Right lobe of liver (tissue), 6 donors: Measurements from ENCODE around the gene TNS4. TPM values are rescaled to one million over a fixed set of nuclear protein-coding genes. Genes with fewer than 3 reads are reported as not detected.

Experiments
- ATAC-seq, 4 donors: fragments of 200-7000 bp; cut with Tn5 transposase; one replicate each; pipeline ENCODE4 v1.9.1; 2020; ENCODE audit warnings: mild to moderate bottlenecking in 4 of 4, moderate library complexity in 4 of 4
- DNase-seq, 3 donors: peaks; one replicate each; pipeline ENCODE4 v3.0.0-alpha.2; 2020
- H3K27ac ChIP-seq, 3 donors: fragments of 200-600 bp; one replicate each; pipeline ENCODE4 v1.8.0; 2022
- H3K27me3 ChIP-seq, 2 donors: fragments of 200-600 bp; one replicate each; pipeline ENCODE4 v1.8.0; 2022
- H3K36me3 ChIP-seq, 4 donors: fragments of 200-600 bp; sonication (generic) in 1 of 4; one replicate each; pipeline versions ENCODE4 v1.5.1 to v1.8.0; 2017 to 2022; ENCODE audit warnings: control low read depth in 1 of 4
- H3K4me1 ChIP-seq, 4 donors: fragments of 200-600 bp; sonication (generic) in 1 of 4; one replicate each; pipeline versions ENCODE4 v1.5.1 to v1.8.0; 2017 to 2022; ENCODE audit warnings: control low read depth in 1 of 4
- H3K4me3 ChIP-seq, 3 donors: fragments of 200-600 bp; one replicate each; pipeline ENCODE4 v1.8.0; 2022
- H3K9me3 ChIP-seq, 4 donors: fragments of 200-600 bp; sonication (generic) in 1 of 4; one replicate each; pipeline versions ENCODE4 v1.5.1 to v1.8.0; 2017 to 2022; ENCODE audit warnings: control low read depth in 1 of 4
- CTCF ChIP-seq, 4 donors: fragments of 200-600 bp in 3 of 4; fragments of 450-650 bp in 1 of 4; IDR thresholded peaks; one replicate each; pipeline versions ENCODE4 v1.5.1 to v1.8.0; 2016 to 2022; ENCODE audit warnings: antibody characterized with exemption in 4 of 4, mild to moderate bottlenecking in 2 of 4
- POLR2A ChIP-seq: fragments of 450-650 bp; IDR thresholded peaks from one replicate; pipeline ENCODE4 v1.6.1; 2017; ENCODE audit warnings: antibody characterized with exemption, mild to moderate bottlenecking
- WGBS: methylation state at CpG from one replicate; pipeline ENCODE4 v1.1.6; 2018; ENCODE audit warnings: low coverage, low lambda C conversion rate; ENCODE audit not compliant: insufficient coverage; ENCODE audit errors: missing lambda C conversion rate; 5-methylcytosine and 5-hydroxymethylcytosine counted together
- intact Hi-C, 2 donors: fragments of 100-400 bp; cut with DNase I; formaldehyde crosslinking; loops; one replicate each; pipeline versions ENCODE4 v1.11.2 to v1.14.1; 2022
- total RNA-seq, 6 experiments: library from RNA; depleted of rRNA in 2 of 6; stranded (reverse); fragments of >200 nt in 2 of 6; fragmentation: NEBNext Ultra II Directional in 3 of 6; extraction: Animal tissue kit (Norgen Biotek cat#: 25700) in 3 of 6; gene quantifications; one replicate each; pipeline versions ENCODE4 v1.1.0 to v1.2.4, GENCODE V29; 2016 to 2023
- donor health status: DM: no; HTN: yes; CAD: no.
- donor health status: DM: no; HTN: no; CAD: no.
- donor health status: DM: no; HTN: no; CAD: no.
- donor health status: DM: no; HTN: yes; CAD: no.
- donor health status: DM: no; HTN: yes; CAD: no.

The TNS4 gene
- total RNA-seq, 6 experiments from 2014 or later: not detected

- peak overlapping the region; percentile 59 to 99 (median 63) for H3K27ac ChIP-seq
- H3K27me3 ChIP-seq: no peaks in the 10 kb centered on the region
- ATAC-seq: peak; percentile 1 to 21 (median 9)
- H3K36me3 ChIP-seq: no peaks in the 10 kb centered on the region
- no peak overlapping the region for H3K4me3 ChIP-seq
- peak in 2 of 3 donors; percentile 68 to 69 for DNase-seq
- no peaks in the 10 kb centered on the region for H3K9me3 ChIP-seq
- 40% methylated on average over 2 of the region's 9 CpGs for WGBS
- intact Hi-C loops: loop anchor here (10.0 kb wide), 2 partner anchors 75 to 95 kb away; partner anchors contain the start of gene IGFBP4 (in 1 of the 2)
- peaks cover 0 to 77% (median 28%) of the 10 kb centered on the region in 4 donors for H3K4me1 ChIP-seq
- TF ChIP-seq CTCF (IDR thresholded peaks at IDR 0.05) (no peak), POLR2A (no peak)
Measured at GRCh38 chr17:40539711-40540411, 38.4 kb upstream of the TNS4 start.

- 75% methylated on average over 6 of the region's 6 CpGs for WGBS
- Histone ChIP-seq H3K9me3 (no peaks in the 10 kb centered on the region), H3K36me3 (no peaks in the 10 kb centered on the region), H3K4me1 (peaks cover 0 to 71% (median 26%) of the 10 kb centered on the region in 4 donors), H3K27me3 (no peaks in the 10 kb centered on the region), H3K4me3 (peak overlapping the region in 1 of 3 donors; percentile 25), H3K27ac (peak overlapping the region; percentile 63 to 99 (median 74))
- no peak for DNase-seq
- intact Hi-C loops: loop anchor here (10.0 kb wide), 2 partner anchors 74 to 94 kb away; partner anchors contain the start of gene IGFBP4 (in 1 of the 2)
- TF ChIP-seq CTCF (IDR thresholded peaks at IDR 0.05) (no peak), POLR2A (no peak)
- no peak for ATAC-seq
Measured at GRCh38 chr17:40538936-40539705, 37.7 kb upstream of the TNS4 start.

GRCh38 chr17:40538019-40538935 lies 36.9 kb upstream of the TNS4 start:
- TF ChIP-seq CTCF (IDR thresholded peaks at IDR 0.05) (peak in 1 of 4 donors; percentile 4), POLR2A (peak; percentile 79)
- WGBS: 15% methylated on average over 12 of the region's 15 CpGs
- no peaks in the 10 kb centered on the region for H3K9me3 ChIP-seq
- intact Hi-C loops: loop anchor here (10.0 kb wide), 2 partner anchors 73 to 93 kb away; partner anchors contain the start of gene IGFBP4 (in 1 of the 2)
- peak; percentile 87 to 96 (median 96) for DNase-seq
- ATAC-seq: peak; percentile 61 to 76 (median 67)
- peaks cover 0 to 67% (median 22%) of the 10 kb centered on the region in 4 donors for H3K4me1 ChIP-seq
- H3K27ac ChIP-seq: peak overlapping the region; percentile 63 to 99 (median 74)
- H3K4me3 ChIP-seq: peak overlapping the region in 1 of 3 donors; percentile 25
- no peaks in the 10 kb centered on the region for H3K36me3 ChIP-seq
- no peaks in the 10 kb centered on the region for H3K27me3 ChIP-seq
